Amniotic stem cell (primary cell): ENCODE measurements around the gene ATP6V0B.

ENCODE experiments used
- DNase-seq: peaks from one replicate; lab custom pipeline; 2025; lab: John Stamatoyannopoulos, UW

Gene ATP6V0B

DNA sequence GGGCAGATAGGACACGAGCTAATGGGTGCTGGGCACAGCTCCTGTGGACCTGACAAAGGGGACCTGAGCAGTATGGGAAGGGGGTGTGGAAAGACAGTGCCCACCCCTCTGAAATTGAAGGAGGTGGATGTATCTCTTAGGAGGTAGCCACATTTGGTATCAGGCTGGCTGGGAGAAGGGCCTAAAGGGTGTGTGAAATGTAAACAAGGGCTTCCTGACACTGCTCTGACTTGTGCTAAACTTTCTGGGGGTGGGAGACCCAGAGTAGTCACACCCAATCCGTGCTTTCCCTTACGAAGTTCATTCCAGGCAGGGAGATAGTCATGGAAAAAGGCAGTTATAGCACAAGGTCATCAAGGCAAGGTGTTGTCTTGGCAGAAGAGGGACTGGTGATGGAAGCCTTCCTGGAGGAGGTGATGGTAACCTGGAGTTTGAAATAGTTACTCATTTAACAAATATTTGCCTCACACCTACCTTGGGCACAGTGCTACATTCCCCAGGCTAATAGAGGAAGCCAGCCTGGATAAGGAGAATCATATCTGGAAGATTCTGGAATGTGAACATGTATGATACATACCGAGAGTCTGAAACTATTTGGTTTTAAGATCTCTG, 11.3 kb downstream of the ATP6V0B start:
- DNase-seq, result no peak

DNA sequence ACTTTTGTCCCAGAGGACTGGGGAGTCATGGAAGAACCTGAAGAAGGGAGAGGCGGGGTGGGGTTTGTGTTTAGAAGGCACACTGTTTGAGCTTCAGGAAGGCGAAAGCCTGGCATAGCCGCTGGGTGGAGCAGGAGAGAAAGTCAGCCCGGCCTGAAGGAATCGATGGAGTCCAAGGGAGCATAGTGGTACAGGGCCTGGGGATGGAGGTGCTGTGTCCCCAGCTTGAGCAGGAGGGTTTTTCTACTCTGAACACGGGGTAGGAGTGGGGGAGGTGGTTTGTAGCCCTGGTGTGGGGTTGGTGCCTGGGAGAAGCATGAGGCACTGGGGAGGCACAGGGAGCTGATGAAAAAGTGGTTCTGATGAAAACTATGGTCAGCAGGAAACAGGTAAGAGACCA, 12.0 kb downstream of the ATP6V0B start:
- DNase-seq, result no peak

DNA sequence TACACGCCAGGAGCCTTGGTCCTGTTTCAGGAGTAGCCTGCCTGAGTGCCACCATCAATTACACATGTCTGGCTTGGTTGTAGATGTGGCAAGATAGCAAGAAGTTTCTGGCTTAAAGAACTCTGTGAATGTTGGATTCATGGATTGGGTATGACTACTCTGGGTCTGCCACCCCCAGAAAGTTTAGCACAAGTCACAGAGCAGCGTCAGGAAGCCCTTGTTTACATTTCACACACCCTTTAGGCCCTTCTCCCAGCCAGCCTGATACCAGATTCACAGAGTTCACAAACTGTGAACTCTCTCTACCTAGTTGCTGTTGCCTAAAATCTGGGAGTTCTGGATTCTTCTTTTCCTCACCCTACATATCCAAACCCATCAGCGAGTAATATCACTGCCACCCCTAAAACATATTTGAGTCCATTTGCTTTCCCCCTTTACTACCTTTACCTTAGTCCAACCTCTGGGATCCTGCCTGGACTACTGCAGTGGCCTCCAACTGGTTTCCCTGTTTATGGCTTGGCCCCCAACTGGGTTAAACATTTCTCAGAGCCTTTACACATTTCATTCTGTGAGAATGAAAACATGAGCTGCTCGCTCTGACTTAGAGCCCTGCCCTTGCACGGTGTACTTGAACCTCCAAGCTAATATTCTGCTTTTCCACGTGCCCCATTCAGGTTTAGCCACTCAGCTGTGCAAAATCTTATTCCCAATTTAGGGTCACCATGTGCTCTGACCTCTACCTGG, 12.6 kb downstream of the ATP6V0B start:
- DNase-seq, result no peak

DNA sequence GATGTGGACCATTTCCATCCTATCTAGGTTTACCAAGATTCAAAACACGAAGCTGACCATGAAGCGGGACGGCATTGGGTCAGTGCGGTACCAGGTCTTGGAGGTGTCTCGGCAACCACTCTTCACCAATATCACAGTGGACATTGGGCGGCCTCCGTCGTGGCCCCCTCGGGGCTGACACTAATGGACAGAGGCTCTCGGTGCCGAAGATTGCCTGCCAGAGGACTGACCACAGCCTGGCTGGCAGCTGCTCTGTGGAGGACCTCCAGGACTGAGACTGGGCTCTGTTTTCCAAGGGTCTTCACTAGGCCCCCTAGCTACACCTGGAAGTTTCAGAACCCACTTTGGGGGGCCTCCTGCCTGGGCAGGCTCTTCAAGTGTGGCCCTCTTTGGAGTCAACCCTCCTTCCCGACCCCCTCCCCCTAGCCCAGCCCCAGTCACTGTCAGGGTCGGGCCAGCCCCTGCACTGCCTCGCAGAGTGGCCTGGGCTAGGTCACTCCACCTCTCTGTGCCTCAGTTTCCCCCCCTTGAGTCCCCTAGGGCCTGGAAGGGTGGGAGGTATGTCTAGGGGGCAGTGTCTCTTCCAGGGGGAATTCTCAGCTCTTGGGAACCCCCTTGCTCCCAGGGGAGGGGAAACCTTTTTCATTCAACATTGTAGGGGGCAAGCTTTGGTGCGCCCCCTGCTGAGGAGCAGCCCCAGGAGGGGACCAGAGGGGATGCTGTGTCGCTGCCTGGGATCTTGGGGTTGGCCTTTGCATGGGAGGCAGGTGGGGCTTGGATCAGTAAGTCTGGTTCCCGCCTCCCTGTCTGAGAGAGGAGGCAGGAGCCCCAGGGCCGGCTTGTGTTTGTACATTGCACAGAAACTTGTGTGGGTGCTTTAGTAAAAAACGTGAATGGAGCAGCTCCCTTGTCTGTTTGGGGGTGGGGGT, 15.8 kb downstream of the ATP6V0B start:
- no peak for DNase-seq

DNA sequence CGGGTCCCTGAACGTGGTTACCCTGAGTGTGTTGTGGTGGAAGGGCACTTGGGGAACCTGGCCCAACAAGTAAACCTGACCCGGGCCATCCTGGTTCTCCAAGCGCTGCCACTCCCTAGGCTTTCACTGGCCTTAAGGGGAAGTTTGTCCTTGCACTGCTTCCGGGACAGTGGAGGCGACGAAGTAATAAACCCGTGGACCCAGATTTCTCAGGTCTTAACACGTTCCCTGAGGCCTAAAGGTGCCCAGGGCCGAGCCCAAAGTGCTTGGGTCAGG, 16.4 kb downstream of the ATP6V0B start:
- no peak for DNase-seq

DNA sequence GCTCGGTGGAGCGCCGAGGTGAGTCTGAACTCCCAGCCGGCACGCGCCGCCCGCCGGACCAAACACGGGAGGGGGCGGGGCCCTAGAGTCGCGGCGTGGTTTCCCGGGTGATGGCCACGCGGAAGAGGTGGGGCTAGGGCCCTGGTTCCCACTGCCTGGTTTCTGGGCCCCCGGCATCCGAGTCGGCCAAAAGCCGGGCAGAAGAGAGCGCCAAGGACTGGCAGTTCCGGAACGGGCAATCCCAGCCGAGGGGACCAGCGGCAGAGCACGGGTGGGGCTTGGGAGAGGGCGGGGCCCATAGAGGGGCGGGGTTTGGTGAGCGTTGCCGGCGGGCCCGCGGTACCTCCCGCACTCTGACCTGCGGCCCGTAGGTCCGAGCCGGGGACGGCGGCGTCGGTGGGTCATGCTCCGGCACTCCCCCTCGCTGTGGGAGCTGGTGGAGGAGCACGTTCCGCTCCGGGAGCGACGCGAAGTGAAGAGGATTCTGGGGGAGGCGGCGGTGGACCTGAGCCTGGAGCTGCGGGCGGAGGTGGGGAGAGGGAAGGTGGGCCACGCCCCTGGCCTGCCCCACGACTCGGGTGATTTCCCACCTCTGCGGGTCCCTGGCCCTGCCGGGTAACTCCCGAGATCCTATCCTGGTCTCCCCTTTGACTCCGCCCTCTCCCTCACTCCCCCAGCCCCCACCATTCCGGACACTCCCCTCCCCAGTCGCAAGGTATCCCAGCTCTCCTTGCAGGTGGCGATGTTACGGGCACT, 16.9 kb downstream of the ATP6V0B start, which contains the start of gene CCDC24:
Gene CCDC24 (plus strand): TSS at position 124 of the 756 bp plus-strand sequence. CDS start 280 bp downstream, at position 404.
- DNase-seq, result peak; percentile 80

DNA sequence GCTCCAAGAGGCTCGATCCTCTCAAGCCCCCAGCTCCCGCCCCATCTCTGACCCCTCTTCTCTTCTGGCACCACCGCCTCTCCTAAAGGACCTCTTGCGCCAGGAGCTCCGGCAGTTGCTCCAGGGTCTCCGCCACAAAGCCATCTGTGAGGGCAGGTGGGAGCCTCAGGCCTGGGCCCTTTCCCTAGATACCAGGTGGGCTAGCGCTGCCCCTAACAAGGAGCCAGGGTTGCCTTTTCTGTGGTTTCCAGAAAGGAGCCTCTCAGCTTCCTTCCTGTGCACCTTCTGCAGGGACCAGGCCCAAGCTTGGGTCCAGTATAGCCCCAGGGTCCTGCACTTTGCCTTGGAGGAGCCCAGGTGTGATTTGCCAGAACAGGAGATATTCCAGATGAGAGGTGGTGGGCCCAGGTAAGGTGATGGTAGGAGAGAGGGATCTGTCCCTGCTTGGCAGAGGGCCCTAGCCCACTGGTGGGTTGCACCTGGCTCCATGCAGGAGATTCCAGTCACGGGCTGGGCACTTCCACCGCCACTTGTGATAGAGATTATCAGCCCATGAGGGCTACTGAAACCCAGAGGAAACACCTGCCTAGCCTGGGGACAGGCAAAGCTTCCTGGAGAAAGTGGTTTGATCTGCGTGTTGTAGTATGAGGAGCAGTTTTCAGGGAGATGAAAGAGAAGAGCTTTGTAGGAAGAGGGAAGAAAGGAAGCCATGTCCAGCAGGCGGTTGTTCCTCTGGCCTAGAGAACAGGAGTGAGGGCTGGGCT, 17.7 kb downstream of the ATP6V0B start:
- DNase-seq, result no peak

DNA sequence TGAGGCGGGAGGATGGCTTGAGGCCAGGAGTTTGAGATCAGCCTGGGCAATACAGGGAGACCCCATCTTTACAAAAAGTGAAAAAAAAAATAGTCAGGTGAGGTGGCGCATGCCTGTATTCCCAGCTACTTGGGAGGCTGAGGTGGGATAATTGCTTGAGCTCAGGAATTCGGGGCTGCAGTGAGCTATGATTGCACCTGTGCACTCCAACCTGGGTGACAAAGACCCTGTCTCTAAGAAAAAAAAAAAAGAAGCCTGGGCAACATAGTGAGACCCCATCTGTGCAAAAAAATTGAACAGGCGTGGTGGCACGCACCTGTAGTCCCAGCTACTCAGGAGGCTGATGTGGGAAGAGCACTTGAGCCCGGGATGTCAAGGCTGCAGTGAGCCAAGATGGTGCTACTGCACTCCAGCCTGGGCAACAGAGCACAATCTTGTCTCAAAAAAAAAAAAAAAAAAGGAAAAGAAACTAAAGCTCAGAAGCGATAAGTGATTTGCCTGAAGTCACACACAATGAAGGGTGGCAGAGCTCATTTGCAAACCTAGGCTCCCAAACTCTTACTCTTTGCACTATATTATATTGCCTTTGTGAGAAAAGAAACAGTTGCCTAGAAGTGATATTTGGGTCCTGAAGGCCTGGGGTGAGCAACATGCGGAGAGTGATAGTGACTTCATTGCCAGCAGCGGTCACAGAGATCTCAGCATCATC, 18.6 kb downstream of the ATP6V0B start:
- no peak for DNase-seq

DNA sequence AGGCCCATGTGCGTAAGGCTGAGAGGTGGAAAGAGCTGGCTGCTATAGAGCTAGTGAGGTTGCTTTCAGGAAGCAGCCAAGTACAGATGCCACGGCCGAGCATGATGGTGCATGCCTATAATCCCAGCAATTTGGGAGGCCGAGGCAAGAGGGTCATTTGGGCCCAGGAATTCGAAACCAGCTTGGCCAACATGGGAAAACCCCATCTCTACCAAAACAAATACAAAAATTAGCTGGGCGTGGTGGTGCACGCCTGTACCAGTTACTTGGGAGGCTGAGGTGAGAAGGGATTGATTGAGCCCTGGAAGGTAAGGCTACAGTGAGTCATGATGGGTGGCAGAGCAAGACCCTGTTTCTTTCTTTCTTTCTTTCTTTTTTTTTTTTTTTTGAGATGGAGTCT, 19.3 kb downstream of the ATP6V0B start:
- no peak for DNase-seq

DNA sequence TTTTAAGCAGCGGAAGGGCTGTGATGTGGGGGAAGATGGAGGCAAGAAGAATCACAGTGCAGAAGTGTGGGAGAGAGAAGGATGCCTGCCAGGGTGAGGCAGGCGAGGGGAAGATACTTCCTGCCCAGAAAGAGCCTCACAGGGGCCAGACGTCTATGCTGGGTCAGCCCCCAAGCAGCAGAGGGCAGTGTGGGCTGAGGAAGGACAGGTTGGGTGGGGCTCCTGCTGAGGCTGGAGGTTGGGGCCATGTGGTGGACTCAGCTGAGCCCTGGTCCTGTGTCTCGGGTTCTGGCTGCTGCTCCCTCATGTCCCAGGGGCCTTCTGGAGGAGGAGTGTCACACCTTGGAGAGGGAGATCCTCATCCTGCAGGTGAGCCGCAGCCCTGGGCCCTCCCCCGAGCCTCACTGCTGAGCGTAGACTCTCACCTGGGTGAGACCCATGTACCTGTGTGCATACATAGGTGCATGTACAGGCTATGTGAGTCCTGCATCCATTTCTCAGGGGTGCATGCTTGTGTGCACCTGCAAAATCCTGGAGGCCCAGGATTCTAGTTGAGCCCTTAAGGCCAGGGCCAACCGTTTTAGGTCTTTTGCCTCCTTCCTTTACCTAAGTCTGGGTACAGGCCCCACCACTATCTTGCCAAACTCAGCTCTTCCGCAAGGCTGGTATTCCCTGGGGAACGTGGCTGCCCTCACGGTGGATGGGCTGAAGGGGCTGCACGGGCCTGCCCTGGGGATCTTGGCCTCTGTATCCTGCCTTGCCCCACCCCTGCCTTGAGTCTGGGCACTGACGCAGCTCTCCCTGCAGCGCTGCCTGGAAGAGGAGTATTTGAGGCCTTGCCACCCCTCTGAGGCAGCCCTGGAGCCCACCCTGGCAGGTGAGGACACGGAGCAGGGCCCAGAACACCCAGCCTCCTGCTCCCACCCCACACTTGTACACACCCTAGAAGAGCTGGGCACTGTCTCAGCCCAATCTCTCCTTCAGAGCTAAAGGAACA, 20.3 kb downstream of the ATP6V0B start:
- no peak for DNase-seq

DNA sequence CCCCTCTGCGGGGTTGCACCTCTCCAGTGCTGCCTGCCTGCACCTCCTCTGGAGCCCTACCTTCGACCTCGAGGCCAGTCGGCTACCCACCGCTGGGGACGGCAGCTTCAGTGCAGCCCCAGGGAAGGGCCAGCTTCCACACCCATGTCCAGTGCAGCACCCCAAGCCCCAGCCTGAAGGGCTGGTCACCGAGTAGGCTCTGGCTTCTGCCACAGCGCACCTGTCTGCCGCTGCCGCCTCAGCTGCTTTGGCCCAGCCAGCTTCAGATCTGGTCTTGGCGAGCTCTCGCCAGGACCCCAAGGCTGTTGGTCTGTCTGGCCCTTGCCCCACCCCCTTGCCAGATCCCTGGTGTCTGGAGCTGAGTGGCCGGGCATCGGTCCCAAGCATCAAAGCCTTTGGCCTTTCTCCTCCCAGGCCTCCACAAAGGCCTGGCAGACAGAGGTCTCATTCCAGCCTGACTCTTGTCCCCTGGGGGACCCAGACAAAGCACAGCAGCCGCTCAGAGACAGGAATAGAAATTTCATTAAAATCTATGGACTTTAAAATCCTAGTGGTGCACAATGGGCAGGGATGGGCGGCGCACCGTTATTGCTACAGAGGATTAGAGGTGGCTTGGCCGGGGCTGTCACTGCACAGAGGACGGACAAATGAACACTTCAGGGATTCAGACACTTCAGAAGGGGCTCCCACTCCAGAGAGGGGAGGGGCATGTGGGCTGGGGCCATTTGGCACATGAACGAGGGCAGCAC, 21.4 kb downstream of the ATP6V0B start:
- no peak for DNase-seq

DNA sequence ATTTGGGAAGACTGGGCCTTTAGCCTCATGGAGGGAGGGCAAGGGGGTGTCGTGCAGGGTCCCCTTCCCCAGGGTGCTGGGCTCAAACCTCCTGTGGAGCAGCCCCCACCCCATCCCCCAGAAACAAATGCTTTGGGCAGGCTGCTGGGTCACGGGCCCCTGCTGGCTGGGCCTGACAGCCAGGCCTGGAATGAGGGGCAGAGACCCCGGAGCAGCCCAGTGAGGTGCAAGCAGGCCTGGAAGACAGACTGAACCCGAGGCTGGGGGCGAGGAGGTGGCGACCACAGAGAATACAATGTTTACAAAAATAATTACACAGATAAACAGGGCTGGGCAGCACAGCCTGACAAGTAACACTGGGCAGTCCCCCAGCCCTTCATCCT, 22.0 kb downstream of the ATP6V0B start:
- no peak for DNase-seq

DNA sequence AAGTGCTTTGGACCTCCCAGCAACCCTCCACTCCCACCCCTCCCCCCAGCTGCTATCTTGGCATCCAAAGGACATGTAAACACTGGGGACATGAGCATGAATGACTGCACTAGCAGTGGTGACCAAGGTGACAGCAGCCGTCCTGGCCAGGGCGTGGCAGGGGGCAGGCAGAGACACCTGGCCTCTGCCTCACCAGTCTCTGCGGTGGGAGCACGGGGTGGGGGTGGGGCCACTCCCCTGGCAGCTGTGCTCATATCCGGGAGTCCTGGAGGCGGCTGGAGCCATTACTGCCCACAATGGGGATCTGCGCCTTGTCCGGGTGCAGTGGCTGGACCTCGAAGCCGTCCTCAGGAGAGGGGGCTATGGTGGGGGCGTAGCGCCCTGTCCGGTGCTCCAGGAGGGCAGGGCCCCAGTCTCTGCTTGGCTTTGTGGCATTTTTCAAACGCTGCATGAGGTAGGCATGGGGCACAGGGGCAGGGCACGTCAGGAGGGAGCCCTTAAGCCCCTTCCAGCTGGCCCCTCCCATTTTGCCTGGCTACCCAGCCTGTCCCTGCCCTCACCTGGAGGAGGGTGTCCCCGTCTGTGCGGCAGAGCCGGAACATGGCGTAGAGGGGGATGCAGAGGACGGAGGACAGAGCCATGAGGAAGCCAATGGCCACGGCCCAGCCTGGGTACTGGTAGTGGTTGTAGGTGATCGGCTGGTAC, 22.7 kb downstream of the ATP6V0B start:
- no peak for DNase-seq

DNA sequence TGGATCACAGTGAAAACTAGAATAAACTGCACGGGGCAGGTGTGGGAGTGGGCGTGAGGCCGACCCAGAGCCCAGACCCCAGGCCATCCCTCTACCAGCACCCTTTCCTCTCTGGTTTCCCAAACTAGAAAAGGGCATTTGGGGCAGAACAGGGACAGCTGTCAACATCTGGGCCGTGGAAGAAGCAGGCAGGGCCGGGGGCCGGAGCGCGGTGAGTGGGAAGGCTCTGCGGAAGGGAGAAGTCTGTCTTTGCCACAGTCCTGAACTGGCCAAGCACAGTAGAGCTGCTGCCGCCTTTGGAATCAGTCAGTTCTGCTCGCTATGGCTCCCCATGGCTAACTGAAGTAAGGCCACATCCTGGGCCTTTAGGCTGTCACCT, 23.2 kb downstream of the ATP6V0B start:
- no peak for DNase-seq

DNA sequence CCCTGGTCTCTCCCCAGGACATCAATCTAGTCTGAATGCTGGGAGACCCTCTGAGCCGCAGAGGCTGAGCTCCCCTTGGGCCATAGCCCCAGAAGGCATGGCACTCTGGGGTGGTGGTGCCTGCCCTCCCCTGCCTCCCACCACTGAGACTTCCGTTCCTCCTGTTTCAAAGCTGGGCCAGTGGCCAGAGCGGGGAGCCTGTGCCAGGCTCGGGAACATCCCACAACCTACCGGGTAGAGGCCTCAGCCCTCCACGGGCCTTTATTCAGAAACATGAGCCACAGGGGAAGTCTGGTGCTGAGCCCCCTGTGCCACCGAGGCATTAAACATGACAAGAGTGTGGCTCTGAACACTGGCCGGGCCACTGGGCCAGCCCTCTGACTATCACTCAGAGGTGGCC, 24.7 kb downstream of the ATP6V0B start:
- DNase-seq, result no peak

DNA sequence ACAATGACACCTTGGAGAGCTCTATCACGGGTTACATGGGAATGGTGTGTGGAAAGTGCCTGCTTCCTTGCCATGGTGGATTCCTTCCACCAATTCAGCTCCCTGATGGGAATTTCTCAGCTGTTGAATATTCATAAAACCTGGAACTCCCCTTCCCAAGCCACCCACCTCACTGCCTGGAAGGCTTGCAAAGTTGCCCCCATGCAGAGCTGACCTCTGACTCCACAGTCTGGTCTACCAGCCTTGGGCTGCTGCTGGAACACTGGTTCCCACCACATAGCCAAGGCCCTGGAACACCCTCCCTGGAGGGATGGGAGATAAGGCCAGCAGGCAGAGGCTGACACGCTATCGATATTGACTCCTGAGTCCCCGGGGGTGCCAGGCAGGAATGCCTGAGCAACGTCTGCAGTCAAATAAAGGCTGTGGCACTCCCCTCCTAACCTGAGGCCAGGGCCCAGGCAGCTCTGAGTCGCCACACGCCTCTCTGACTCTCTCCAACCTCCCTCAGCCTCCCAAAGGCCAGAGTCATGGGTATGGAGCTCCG, 25.4 kb downstream of the ATP6V0B start:
- DNase-seq, result no peak

DNA sequence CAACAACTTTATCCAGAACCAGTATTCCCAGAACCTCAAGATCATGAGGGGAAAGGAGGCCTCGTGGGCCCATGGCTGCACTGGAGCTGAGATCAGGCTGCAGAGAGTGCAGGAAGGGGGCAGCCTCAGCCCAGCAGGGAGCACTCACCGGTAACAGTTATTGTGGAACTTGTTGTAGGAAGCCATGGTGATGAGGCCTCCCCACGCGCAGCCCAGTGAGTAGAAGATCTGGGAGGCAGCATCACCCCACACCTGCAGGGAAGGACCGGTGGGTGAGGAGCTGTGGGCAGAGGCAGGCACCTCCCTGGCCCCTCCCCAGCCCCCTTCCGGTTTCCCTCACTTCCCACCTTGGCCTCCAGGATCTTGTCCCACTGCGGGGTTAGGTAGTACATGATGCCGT, 27.4 kb downstream of the ATP6V0B start:
- DNase-seq, result no peak

DNA sequence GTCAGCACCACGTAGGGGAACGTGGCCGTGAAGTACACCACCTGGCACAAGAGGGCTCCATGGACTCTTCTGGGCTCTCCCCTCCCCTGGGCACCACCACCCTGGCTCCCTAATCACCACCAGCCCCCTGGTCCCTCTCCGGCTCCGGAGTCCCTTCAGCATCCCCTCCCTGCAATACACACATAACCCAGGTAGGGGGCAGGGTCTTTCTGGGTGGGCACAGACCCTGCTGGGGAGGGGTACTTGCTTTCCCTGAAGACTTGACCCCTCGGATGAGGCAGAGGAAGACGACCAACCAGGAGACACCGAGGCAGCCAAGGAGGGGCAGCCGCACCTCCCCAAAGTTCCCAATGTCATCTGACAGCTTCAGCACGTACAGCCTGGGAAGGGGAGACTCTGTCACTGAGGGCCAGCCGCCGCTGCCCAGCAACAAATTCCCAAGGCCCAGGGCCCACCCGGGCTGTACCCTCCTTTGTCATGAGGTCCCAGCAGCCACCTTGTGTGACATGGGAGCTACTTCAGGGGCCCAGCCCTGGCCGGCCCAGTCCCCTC, 27.9 kb downstream of the ATP6V0B start:
- no peak for DNase-seq
